Suppressor macrophage (primary cell): ENCODE data around the gene KDM4C.
A peak's percentile ranks its signal among the peaks of the same experiment; 100 is the strongest.
"Not testable (repeated sequence)": the region's sequence is repeated elsewhere in the genome, so short reads cannot be mapped to it uniquely, and the experiment has no call there.

Experiments
- DNase-seq, 4 experiments: peaks; one replicate each; pipeline ENCODE4 v3.0.0-alpha.2; 2020 to 2022

Gene KDM4C

DNA sequence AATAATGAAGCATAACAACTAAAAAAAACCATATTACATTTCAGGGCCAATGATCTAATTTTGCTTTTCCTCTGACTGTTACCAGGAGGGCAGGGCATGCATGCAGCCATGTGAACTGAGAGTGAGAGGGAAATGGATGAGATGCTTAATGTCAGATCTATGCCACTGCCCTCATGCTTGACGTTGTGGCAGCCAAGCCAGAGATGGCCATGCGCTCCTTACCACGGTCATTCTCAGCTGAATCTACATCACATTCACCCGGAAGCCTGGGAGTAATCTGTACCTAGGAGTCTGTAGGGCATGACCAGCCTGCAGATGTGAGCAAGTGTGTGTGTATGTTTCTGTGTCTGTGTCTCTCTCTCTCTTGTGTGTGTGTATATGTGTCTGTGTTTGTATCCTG is 183.7 kb downstream of the KDM4C start:
- no peak for DNase-seq

DNA sequence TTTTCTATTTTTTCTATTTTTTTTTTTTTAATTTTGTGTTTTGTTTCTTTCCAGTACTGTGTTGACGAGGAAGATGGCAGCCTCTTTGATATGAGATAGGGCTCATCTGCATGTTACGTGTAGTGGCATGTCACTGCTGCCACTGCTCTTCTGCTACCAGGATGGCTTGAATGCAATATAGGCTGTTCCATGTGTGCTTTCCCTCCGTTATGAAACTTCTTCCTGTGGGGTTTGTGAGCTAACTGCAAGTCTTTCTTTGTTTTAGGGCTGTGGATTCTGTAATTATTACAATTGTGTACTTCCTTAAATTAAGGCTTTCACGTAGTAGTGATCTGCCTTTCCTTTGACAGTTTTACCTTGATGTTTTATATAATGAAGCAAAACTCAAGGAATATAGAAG is 184.6 kb downstream of the KDM4C start:
- no peak for DNase-seq

DNA sequence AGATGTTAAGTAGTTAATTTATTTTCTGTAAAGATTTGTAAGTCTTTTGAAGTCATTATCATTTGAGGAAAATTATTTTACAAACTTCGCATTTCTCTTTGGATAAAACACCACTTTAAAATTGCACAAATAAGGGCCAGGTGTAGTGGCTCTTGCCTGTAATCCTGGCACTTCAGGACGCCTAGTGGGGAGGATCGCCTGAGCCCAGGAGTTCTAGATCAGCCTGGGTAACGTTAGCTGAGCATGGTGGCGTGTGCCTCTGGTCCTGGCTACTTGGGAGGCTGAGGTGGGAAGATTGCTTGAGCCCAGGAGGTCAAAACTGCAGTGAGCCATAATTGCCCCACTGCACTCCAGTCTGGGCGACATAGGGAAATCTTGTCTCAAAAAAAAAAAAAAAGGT is 185.5 kb downstream of the KDM4C start:
- no peak for DNase-seq

DNA sequence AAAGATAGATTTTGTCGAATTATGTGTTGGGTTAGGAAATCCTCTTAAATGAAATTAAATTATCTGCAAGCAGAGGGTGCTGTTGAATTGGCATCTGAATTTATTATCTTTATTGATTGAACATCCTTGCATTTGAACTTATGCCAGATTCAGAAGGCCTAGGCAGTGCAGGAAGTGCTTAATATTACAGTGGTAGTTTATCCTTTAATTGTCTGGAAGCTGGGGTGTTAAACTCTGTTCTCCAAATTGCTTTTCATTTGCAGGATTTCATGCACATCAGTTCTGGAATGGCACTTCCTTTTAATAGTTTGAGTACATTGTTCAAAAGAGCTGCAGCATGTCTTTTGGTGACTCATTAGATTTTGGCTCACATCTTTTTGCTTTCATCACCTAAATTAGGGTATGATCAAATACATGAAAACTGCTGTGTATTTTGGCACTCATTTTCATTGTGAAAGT is 186.3 kb downstream of the KDM4C start:
- peak in 3 of 4 experiments; percentile 13 to 54 (median 36) for DNase-seq

DNA sequence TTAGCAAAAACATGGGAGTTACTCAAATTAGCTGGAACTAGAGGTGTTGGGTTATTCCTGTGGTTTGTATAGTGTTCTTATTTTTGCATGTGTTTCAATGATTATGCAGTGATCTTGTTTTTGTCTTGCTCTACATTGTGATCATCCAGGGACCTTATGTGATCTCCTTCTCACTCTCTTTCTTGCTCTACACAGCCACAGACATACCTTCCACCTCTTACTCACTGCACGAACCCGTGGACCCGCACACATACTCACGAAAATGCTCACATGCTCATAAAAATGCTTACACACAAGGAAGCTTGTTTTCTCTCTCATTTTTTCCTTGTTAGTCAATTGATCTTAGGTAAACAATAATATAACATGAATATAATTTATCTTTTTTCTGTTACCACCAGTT is 187.1 kb downstream of the KDM4C start:
- no peak for DNase-seq

DNA sequence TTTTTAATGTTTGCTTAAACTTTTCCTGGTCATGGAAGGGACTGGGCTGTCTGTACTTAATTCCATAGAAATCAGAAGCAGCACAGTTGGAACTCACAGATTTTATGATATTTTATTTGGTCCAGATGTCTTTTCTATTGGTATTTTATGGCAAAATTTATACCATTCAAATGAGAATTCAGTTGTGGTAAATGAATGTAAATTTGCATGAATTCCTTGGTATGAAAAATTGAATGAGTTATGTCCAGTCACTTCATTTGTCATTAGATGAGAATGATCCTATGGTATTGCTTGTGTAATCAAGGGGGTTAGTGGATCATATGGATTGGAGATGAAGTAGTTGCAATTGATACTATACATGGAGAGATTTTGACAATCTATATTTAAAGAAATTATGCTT is 188.0 kb downstream of the KDM4C start:
- DNase-seq = no peak

DNA sequence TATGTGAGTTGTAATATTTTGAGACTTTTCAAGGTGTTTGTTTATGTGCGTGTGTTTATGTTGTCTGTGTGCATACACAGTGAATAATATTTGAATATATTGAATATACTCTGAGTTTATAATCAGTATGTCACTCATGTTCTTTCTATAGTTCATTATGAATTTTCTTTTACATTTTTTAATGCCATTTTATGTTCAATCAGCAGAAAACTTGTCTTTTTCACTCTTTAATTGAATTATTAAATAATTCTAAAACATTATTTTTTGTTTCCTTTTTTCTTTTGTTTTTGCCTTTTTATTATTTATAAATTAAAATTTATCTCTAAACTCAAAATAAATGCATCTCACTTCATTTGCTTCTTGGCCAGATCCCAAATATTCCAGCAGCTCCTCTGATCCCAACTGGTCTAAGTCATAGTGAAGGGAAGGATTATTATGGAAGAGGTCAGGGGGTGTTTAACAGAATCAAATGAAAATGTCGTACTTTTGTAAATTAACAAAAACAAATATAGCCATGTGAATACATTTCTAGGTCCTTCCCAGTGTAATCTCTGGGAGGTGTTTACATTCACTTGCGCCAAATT is 188.9 kb downstream of the KDM4C start:
- no peak for DNase-seq

DNA sequence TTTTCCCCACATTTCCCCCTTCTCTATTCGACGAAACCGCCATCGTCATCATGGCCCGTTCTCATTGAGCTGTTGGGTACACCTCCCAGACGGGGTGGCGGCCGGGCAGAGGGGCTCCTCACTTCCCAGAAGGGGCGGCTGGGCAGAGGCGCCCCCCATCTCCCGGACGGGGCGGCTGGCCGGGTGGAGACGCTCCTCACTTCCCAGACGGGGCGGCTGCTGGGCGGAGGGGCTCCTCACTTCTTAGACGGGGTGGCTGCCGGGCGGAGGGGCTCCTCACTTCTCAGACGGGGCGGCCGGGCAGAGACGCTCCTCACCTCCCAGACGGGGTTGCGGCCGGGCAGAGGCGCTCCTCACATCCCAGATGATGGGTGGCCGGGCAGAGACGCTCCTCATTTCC is 191.1 kb downstream of the KDM4C start:
- DNase-seq = not testable (repeated sequence)

DNA sequence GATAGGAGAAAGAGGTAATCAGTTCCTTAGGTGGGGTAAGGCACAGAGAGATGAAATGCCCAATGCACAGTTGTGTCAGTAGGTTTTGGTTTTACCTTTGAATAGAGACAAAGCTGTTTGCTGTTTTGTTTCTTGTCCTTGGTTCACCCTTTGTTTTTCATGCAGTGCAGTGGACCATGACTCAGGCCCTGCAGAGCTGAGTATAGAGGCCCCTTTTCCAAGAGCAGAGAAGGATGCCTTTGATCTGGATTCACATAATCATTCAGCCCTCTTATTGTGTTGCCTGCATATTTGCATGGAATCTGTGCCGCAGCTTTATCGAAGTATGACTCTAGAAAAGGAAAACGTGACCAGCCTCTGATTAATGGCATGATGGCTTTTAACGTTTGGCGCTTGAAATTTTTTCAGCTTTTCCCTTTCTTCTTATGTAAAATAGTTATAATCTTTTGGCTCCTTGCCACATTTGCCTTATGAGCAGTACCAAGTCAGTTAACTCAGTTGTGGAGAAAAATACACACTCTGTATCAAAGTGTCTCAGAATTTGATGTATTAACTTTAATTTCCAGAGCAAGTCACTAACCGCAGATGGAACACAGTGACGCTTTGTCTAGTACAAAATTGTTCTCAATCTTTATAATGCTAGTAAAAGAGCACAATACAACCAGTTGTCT is 197.6 kb downstream of the KDM4C start:
- DNase-seq = no peak

DNA sequence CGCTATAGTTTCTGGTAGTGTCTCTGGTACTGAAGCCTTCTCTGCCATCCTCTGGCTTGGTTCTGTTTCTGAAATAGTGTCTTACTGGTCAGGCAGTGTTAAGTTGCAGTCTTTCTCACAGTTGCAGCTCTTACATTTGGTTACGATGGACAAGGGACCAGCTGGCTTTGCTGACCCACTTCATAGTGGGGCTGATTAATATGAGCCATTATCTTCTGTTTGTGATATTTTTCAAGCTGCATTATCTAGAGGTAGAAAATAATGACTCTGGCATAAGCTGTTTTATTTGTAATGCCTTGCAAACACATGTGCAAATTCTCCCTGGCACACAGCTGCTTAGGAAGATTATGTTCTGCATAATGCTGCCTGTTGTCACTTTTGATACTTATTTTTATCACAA is 199.1 kb downstream of the KDM4C start:
- DNase-seq = no peak

DNA sequence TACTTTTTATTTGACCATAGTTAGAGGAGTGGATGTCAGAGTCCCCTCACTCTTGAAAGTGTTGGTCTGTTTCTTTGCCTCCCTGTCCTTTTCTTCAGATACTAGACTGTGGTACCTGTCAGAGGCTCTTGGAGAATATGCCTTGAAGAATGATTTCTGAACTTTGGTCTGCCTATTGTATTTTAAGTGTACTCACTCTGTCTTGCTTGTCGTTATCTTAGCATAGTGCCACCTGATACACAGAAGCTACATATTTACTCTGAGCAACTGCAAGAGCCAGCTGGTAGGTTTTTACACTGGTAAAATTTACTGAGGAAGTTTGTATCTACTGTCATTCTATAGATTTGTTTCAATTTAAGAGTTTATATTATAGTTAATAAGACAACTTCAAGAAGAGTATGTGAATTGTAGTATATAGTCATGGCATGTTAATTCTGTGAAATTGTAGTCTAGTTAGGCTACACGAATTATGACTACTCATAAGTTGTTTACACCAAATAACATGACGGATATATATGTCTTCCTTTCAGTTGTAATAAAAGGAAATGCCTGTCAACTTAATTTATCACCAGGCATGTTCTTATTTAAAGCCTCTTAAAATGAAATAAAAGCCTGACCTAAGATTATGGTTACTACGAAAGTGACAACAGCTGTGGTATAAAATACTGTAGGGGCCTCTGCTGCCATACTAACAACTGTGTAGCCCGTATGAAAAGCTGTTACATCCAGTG is 201.7 kb downstream of the KDM4C start:
- no peak for DNase-seq

DNA sequence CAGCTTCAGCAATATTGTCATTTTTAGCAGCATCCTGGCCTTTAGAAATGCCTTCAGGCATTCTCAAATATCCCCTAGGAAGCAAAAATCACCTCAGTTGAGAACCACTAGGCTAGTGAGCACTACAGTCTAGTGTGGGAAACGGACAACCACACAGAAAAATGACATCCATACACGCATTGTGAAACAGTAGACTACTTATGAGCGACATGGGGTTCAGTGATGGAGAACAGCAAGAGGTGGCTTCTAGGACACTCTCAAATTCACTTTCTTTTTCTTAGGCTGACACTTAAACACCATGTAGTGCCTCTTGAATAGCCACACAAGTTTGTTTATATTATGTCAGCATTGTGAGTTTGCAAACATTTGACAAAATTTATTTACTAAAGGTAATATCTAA is 203.0 kb downstream of the KDM4C start:
- DNase-seq = no peak

DNA sequence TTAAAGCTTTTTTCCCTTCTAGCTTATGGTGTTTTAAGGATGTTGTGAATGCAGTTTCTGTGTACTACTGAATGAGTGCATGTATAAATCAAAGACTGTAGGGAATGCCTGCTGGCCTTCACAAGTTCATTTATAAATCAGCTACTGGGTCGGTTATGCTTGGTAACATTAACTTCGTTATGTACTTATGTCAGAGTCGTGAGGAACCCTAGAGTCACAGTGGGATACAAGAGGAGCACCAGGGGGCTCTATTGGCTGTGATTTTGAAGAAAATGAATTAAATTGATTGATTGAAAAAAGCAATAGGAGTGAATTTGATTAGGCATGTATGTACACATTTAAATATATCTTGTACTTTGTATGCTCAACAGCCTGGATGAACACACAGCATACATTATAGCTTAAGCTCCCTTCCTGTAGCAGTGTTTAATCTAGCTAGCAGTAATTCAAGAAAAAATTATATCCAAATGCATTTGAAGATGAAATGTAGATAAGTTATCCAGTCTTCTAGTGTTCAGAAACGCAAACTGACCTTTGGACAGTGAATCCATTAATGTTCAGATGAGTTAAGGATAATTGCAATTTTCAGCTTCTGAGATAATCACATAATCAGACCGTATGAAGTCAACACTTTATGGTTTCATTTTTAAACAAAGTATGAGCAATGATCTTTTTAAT is 204.2 kb downstream of the KDM4C start:
- no peak for DNase-seq

DNA sequence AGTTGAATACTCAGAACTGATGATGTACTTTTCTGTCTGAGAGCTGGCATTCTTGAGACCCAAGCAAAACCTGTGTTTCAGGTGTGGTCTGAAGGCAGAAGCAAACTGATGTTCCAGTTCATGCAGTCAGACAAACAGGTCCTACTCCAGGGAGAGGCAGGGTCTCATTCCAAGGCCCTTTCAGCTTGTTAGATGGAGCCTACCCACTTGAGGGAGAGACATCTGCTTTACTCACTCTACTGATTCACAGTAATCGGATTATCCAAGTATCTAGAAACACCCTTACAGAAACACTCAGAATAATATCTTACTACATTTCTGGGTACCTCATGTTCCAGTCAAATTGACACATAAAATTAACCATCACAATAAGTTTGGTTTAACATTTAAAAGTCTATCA is 207.8 kb downstream of the KDM4C start:
- DNase-seq = no peak

DNA sequence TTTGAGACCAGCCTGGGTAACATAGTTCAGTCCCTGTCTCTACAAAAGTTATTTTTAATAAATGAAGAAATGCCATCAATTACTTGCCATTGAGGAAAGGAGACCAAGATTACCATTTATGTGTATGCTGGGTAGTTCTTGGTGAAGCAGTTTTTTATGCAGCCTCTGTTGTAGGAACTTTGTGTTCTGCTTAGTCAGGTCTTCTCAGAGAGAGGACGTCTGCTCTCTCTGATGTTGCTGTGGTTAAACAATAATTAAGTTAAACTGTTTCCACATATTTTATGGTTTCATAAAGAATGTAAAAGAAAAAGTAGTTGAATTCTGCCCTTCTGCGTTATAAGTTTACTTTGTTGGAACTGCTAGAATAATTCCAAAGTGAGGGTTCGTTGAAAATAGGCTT is 210.5 kb downstream of the KDM4C start:
- DNase-seq = peak in 1 of 4 experiments; percentile 18

DNA sequence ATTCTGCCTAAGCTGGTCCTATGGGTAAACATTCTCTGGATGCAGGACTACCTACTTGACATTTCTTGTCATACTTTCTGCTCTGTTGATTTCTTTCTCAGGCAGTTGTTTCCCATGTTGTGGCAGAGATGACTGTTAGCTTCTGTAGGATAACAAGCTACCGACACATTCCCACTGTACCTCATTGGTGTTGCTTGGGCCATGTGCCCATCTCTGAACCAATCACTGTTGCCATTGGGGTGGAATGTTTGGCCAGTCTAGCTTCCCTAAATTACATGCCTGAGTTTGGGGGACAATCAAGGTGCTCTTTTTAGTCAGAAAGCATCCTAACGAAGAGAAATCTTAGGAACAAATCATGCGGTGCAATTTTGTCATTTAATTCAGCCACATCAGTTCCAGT is 212.0 kb downstream of the KDM4C start:
- no peak for DNase-seq

DNA sequence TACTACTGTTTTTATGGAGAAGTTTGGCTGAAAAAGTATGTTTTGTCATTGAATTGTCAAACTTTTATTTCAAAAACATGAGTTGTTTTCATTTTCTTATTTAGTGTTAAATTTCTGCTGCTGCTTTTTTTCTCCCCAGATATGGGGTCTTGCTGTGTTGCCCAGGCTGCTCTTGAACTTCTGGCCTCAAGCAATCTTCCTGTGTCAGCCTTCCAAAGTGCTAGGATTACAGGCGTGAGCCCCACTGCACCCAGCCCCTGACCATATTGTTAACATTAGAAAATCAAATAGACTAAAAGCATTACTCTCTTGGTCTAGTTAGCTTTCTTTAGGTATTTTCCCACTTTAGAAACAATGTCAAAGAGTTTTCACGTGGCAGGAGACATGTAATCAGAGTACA is 215.3 kb downstream of the KDM4C start:
- no peak for DNase-seq

DNA sequence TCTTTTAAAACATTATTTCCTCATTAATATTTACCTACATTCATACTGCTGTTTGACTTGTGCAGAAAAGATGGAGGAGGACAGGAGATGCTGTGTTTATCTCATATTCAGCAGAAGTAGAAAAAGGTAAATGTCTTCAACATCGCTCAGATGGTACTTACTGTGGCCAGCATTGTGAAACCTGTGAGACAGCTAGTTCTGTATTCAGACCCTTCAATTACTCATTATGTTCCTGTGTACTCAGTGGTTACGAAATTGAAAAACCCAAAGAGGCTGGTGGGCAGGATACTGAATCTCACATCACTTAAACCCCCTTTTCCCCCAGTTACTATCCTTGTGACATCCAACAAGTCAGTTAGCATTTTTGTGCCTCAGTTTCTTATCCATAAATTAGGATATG is 216.0 kb downstream of the KDM4C start:
- peak in 3 of 4 experiments; percentile 5 to 25 (median 20) for DNase-seq

DNA sequence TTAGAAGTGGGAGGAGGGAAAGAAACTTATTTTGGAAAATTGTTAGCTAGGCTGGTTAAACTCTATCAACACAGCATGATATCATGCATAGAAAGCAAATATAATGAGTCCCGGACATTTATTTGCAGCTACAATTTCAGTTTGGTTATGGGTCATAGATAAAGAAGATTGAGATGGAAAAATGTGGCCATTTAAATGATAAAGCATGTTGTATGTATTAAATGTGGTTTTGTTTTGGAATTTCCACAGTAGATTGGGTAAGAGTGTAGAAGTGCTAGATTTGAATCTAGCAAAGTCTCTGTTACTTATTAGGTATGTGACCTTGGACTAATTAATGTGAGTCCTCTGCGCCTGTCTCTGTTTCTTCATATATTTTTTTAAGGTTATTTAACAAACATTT is 217.4 kb downstream of the KDM4C start:
- no peak for DNase-seq

DNA sequence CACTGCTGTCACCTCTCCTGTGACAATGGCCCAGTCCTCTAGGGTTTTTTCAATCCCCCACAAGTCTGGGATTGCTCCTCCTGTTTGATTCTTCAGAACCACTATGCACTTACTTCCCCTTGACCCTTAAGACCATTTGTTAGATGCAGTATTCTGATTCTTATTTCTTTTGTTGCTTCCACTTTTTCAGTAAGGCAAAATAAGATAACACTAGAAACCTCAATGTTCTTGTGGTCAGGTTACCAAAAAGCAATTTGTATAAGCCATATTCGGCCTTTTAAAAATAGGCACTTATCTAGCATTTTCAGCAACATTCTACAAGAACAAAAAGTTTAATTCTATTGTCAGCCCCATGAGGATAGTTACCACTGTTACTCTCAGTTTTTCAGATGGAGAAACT is 220.0 kb downstream of the KDM4C start:
- no peak for DNase-seq

DNA sequence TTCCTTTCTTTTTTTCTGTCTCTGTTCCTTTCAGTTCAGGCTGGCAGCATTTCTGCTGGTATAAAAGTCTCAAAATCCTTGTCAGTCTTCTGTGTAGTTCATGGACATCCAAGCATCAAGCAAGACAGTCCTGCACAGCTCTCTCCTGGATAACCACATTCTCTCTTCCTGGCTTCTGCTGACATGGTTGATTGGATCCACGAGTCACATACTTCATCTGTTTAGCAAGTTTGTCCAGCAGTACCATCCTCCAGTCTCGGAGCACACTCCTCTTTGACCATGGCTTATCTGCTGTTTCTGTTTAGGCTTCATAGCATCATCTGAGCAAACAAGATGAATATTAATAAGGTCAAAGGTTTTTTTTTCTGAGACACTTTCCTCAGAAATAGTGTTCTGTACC is 220.8 kb downstream of the KDM4C start:
- no peak for DNase-seq

DNA sequence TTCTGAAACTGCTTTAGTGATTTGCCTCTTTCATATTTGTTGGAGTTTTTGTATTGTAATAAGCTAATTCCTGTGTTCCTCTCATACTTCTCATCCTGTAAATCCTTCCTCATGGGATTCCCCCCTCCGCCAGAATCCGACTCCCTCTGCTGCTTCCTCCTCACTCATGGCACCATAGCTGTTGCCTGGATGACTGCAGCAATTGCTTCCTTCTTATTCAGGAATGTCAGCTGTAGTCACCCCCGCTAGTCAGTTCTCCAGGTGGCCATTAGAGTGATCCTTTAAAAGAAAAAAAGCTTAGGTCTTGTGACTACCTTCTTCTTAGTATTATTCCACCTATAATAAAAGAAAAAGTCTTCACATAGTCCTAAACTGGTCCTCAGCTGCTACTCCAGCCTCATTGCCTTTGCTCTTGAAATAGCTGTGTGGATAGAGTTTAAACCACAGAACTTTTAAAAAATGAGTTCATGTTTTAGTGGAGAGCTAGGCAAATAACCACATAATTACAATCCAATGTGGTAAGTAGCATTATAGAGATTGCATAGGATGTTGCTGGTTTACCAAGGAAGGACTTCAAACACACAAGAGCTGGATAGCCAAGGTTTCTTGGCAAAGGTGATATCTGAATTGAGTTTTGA is 227.3 kb downstream of the KDM4C start:
- DNase-seq = no peak
